ENCODE results near the gene HNRNPA1. TPM values are rescaled to one million over a fixed set of nuclear protein-coding genes. Genes with fewer than 3 reads are reported as not detected.

The HNRNPA1 gene
- total and polyA plus RNA-seq, 9 of the 15 experiments (the other 6 are each of a cell fraction or from before 2014, with no cell fraction given): 1,166 to 2,703 (median 1,815) TPM

DNA sequence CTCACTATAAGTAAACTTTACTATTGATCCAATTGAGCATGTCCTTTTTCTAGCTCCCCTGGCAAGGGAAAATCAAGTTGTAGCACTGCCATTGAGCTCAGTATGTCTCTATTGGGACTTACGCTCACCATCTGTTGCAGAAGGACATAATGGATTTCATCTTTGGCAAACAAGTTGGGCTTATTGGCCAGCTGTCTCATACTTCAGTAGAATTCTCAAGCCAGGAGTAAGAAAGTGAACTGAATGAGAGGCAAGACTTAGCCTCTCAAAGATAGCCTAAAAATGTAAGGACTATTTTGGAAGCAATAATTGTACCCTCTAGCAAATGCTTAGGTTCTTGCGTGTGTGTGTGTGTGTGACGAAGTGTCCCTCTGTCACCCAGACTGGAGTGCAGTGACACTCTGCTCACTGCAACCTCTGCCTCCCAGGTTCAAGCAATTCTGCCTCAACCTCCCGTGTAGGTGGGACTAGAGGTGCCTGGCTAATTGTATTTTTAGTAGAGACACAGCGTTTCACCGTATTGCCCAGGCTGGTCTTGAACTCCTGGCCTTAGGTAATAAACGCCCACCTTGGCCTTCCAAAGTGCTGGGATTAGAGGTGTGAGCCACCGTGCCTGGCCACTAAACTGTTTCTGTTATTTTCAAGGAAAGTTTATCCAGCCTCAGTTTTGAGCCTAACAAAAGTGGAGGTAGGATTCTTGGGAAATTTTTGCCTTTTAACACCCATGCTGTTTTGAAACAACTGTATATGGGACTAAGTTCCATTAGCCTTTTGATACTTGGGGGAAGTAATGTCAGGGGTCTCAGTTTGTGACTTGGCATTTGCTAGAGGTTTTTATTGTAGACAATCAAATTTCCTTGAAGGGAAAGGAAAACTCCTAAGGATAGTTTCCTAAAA is 7.0 kb downstream of the HNRNPA1 start (continued):
- TF ChIP-seq, protein P1, sequence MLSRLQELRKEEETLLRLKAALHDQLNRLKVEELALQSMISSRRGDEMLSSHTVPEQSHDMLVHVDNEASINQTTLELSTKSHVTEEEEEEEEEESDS (CRISPR knock-in tag; IDR thresholded peaks at IDR 0.05): no peak
- no peak for TF ChIP-seq NR2C2 (CRISPR knock-in tag; IDR thresholded peaks at IDR 0.05)
- TF ChIP-seq NR2C2 (tag; IDR thresholded peaks at IDR 0.05): no peak
- TF ChIP-seq, protein P2, sequence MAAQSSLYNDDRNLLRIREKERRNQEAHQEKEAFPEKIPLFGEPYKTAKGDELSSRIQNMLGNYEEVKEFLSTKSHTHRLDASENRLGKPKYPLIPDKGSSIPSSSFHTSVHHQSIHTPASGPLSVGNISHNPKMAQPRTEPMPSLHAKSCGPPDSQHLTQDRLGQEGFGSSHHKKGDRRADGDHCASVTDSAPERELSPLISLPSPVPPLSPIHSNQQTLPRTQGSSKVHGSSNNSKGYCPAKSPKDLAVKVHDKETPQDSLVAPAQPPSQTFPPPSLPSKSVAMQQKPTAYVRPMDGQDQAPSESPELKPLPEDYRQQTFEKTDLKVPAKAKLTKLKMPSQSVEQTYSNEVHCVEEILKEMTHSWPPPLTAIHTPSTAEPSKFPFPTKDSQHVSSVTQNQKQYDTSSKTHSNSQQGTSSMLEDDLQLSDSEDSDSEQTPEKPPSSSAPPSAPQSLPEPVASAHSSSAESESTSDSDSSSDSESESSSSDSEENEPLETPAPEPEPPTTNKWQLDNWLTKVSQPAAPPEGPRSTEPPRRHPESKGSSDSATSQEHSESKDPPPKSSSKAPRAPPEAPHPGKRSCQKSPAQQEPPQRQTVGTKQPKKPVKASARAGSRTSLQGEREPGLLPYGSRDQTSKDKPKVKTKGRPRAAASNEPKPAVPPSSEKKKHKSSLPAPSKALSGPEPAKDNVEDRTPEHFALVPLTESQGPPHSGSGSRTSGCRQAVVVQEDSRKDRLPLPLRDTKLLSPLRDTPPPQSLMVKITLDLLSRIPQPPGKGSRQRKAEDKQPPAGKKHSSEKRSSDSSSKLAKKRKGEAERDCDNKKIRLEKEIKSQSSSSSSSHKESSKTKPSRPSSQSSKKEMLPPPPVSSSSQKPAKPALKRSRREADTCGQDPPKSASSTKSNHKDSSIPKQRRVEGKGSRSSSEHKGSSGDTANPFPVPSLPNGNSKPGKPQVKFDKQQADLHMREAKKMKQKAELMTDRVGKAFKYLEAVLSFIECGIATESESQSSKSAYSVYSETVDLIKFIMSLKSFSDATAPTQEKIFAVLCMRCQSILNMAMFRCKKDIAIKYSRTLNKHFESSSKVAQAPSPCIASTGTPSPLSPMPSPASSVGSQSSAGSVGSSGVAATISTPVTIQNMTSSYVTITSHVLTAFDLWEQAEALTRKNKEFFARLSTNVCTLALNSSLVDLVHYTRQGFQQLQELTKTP (IDR thresholded peaks at IDR 0.05; ENCODE audit: low read depth in 1 of 2, partially characterized antibody in 2 of 2): no peak
- no peak for TF ChIP-seq POLR3G (IDR thresholded peaks at IDR 0.05; ENCODE audit: extremely low read depth, insufficient read length, insufficient replicate concordance)
- TF ChIP-seq STAT5B (CRISPR knock-in tag; IDR thresholded peaks at IDR 0.05): no peak
- TF ChIP-seq HMG20B (CRISPR knock-in tag; IDR thresholded peaks at IDR 0.05): no peak
- TF ChIP-seq, protein P3, sequence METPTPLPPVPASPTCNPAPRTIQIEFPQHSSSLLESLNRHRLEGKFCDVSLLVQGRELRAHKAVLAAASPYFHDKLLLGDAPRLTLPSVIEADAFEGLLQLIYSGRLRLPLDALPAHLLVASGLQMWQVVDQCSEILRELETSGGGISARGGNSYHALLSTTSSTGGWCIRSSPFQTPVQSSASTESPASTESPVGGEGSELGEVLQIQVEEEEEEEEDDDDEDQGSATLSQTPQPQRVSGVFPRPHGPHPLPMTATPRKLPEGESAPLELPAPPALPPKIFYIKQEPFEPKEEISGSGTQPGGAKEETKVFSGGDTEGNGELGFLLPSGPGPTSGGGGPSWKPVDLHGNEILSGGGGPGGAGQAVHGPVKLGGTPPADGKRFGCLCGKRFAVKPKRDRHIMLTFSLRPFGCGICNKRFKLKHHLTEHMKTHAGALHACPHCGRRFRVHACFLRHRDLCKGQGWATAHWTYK (CRISPR knock-in tag; IDR thresholded peaks at IDR 0.05): no peak; the same call in 1 of the 2 replicates
- no peak for TF ChIP-seq DIDO1 (tag; IDR thresholded peaks at IDR 0.05; ENCODE audit: low read depth)
- TF ChIP-seq, protein P4, sequence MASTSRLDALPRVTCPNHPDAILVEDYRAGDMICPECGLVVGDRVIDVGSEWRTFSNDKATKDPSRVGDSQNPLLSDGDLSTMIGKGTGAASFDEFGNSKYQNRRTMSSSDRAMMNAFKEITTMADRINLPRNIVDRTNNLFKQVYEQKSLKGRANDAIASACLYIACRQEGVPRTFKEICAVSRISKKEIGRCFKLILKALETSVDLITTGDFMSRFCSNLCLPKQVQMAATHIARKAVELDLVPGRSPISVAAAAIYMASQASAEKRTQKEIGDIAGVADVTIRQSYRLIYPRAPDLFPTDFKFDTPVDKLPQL (IDR thresholded peaks at IDR 0.05; ENCODE audit: extremely low read depth, insufficient read length): no peak
- peak; percentile 21; the same call in 1 of the 2 replicates for TF ChIP-seq RNF2 (IDR thresholded peaks at IDR 0.05)
- TF ChIP-seq, protein P5, sequence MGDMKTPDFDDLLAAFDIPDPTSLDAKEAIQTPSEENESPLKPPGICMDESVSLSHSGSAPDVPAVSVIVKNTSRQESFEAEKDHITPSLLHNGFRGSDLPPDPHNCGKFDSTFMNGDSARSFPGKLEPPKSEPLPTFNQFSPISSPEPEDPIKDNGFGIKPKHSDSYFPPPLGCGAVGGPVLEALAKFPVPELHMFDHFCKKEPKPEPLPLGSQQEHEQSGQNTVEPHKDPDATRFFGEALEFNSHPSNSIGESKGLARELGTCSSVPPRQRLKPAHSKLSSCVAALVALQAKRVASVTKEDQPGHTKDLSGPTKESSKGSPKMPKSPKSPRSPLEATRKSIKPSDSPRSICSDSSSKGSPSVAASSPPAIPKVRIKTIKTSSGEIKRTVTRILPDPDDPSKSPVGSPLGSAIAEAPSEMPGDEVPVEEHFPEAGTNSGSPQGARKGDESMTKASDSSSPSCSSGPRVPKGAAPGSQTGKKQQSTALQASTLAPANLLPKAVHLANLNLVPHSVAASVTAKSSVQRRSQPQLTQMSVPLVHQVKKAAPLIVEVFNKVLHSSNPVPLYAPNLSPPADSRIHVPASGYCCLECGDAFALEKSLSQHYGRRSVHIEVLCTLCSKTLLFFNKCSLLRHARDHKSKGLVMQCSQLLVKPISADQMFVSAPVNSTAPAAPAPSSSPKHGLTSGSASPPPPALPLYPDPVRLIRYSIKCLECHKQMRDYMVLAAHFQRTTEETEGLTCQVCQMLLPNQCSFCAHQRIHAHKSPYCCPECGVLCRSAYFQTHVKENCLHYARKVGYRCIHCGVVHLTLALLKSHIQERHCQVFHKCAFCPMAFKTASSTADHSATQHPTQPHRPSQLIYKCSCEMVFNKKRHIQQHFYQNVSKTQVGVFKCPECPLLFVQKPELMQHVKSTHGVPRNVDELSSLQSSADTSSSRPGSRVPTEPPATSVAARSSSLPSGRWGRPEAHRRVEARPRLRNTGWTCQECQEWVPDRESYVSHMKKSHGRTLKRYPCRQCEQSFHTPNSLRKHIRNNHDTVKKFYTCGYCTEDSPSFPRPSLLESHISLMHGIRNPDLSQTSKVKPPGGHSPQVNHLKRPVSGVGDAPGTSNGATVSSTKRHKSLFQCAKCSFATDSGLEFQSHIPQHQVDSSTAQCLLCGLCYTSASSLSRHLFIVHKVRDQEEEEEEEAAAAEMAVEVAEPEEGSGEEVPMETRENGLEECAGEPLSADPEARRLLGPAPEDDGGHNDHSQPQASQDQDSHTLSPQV (IDR thresholded peaks at IDR 0.05): no peak
- TF ChIP-seq, protein P6, sequence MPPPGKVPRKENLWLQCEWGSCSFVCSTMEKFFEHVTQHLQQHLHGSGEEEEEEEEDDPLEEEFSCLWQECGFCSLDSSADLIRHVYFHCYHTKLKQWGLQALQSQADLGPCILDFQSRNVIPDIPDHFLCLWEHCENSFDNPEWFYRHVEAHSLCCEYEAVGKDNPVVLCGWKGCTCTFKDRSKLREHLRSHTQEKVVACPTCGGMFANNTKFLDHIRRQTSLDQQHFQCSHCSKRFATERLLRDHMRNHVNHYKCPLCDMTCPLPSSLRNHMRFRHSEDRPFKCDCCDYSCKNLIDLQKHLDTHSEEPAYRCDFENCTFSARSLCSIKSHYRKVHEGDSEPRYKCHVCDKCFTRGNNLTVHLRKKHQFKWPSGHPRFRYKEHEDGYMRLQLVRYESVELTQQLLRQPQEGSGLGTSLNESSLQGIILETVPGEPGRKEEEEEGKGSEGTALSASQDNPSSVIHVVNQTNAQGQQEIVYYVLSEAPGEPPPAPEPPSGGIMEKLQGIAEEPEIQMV (tag; conservative IDR thresholded peaks at IDR 0.05; ENCODE audit: low read depth): no peak

Data from K562 (cell line).